ENCODE data around the gene IQCK. TPM values are rescaled to one million over a fixed set of nuclear protein-coding genes. Genes with fewer than 3 reads are reported as not detected.

Gene IQCK
- total RNA-seq, 1 donor from 2014 or later = 0.89 TPM

DNA sequence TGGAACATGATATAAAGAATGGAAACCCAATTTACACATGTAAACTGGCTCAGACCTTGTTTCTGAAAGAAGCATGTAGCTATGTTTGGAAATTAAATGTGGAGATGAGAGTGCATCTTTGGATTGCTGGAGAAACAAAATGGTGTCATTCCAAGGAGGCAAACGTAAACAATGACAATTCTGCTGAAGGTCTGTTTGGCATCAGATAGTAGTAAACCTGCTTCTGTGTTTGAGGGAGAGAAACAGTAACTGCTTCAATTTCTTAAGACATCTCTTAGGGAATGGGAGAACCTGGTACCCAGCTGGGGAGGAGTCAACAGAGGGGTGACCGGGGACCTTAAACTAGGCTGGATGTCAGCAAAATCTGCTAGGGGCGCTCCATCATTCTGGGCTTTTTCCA lies 143.1 kb downstream of the IQCK start:
- DNase-seq (ENCODE audit: low spot score) = no peak
- Mint-ChIP-seq H3K27ac (no peak overlapping the region), H3K4me1 (ENCODE audit: low read depth) (no peaks in the 10 kb centered on the region), H3K36me3 (ENCODE audit: low read depth) (no peaks in the 10 kb centered on the region), H3K9me3 (no peaks in the 10 kb centered on the region), H3K27me3 (ENCODE audit: low read depth) (no peaks in the 10 kb centered on the region), H3K4me3 (ENCODE audit: low read depth) (no peak overlapping the region)
- intact Hi-C loops (cut with micrococcal nuclease) = no loop called here

DNA sequence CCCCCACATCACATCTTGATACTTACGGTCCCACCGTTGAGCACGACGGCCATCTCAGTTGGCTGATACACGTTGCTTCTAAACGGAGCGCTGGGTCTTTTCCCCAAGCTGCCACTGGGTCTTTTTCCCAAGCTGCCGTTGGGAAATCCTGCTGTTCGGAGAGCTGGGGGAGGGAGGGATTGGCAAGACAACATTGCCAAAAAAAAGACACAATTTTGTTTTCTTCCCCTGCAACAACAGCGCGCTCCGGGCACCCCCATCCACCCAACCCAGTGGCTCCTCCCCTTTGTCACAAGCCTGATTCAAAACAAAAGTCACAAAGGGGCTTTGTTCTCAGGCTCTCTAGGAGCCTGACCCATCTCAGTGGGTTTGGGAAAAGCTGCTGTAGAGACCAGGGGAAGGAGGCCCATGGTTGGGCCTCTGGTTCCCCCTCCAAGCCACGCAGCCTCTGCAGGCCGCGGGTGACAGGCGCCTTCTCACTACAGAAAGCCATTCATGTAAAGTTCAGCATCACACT lies 143.8 kb downstream of the IQCK start:
- DNase-seq (ENCODE audit: low spot score) = no peak
- H3K36me3 Mint-ChIP-seq (ENCODE audit: low read depth) = no peaks in the 10 kb centered on the region
- no peaks in the 10 kb centered on the region for H3K9me3 Mint-ChIP-seq
- H3K27me3 Mint-ChIP-seq (ENCODE audit: low read depth) = no peaks in the 10 kb centered on the region
- no peaks in the 10 kb centered on the region for H3K4me1 Mint-ChIP-seq (ENCODE audit: low read depth)
- H3K4me3 Mint-ChIP-seq (ENCODE audit: low read depth) = no peak overlapping the region
- intact Hi-C loops (cut with micrococcal nuclease) = no loop called here
- no peak overlapping the region for H3K27ac Mint-ChIP-seq

DNA sequence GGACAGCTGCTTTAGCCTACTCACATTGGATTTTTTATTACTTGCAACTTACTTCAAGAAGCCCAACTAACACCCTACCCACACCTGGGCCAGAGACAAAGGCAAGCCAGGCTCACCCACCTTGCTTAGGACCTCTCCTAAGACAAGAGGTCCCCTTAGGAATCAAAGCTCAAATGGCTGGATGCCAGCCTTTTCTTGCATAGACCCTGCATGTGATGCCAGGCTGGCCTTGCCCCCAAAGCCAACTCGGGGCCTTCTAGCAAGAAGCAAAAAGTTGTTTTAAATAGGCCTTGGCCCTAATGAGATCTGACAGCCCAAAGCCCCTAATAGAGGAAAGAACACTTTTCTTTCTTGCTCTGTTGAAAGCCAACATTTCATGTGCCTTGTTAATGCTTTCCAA lies 145.9 kb downstream of the IQCK start:
- no peak for DNase-seq (ENCODE audit: low spot score)
- Mint-ChIP-seq H3K4me3 (ENCODE audit: low read depth) (no peak overlapping the region), H3K9me3 (no peaks in the 10 kb centered on the region), H3K27ac (no peak overlapping the region), H3K27me3 (ENCODE audit: low read depth) (no peaks in the 10 kb centered on the region), H3K4me1 (ENCODE audit: low read depth) (no peaks in the 10 kb centered on the region), H3K36me3 (ENCODE audit: low read depth) (no peaks in the 10 kb centered on the region)
- intact Hi-C loops (cut with micrococcal nuclease) = no loop called here

DNA sequence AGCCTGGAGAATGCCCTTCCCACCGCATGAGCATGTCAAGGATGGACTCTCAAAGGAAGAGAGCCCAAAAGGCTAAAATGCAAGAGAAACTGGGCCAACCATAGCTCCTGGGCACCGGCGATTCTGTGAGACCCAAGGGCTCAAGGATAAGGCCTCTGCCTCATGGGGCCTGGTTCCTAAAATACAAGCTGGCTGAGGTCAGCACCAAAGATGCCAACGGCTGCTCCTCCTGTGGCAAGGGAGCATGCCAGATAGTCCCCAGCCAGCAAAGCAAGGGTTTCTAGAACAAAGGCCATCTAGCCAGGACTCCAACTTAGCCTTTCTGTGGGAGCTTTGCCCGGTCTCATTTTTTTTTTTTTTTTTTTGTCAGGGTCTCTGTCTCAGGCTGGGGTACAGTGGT lies 146.5 kb downstream of the IQCK start:
- H3K27me3 Mint-ChIP-seq (ENCODE audit: low read depth) = no peaks in the 10 kb centered on the region
- no peak for DNase-seq (ENCODE audit: low spot score)
- H3K27ac Mint-ChIP-seq = no peak overlapping the region
- no peaks in the 10 kb centered on the region for H3K9me3 Mint-ChIP-seq
- no peaks in the 10 kb centered on the region for H3K4me1 Mint-ChIP-seq (ENCODE audit: low read depth)
- intact Hi-C loops (cut with micrococcal nuclease) = no loop called here
- no peak overlapping the region for H3K4me3 Mint-ChIP-seq (ENCODE audit: low read depth)
- H3K36me3 Mint-ChIP-seq (ENCODE audit: low read depth) = no peaks in the 10 kb centered on the region

DNA sequence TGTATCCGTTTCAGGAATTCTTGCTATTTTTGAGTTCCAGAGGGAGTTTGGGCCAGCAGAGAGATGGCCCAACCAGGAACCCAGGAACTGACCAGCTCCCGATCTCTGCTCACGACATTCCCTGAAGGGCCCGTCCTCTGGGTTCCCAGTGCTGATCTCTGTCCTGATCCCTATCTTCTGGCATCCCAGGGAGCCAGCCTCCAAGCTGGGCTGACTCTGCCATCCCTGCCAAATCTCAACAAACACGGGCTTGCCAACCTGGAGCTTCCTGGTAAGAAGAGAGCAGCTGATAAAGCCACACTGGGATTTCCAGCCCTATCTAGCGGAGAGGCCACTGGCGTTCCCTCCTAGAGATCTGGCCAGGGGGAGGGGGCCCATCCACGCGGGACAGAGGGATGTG lies 150.3 kb downstream of the IQCK start:
- H3K36me3 Mint-ChIP-seq (ENCODE audit: low read depth) = no peaks in the 10 kb centered on the region
- no peak for DNase-seq (ENCODE audit: low spot score)
- no peaks in the 10 kb centered on the region for H3K9me3 Mint-ChIP-seq
- no peak overlapping the region for H3K27ac Mint-ChIP-seq
- no peaks in the 10 kb centered on the region for H3K4me1 Mint-ChIP-seq (ENCODE audit: low read depth)
- no peaks in the 10 kb centered on the region for H3K27me3 Mint-ChIP-seq (ENCODE audit: low read depth)
- H3K4me3 Mint-ChIP-seq (ENCODE audit: low read depth) = no peak overlapping the region
- intact Hi-C loops (cut with micrococcal nuclease) = no loop called here

DNA sequence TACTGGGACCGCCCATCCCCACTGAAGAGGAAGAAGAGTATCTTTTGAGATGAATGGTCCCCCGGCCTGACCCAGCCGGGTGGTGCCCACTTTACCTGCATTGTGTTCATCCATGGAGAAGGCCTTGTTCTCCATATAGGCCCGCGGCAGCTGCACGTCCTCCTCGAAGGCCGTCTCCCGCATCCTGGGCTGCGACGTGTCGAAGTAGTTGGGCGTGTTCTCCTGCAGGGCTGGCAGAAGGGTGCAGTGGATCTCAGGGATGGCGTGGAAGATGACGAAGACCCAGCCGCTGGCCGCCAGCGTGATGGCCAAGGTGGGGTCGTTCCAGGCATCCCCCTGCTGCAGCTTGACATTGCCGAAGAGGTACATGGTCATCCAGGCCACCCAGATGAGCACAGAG lies 153.7 kb downstream of the IQCK start:
- Mint-ChIP-seq H3K4me3 (ENCODE audit: low read depth) (no peak overlapping the region), H3K27me3 (ENCODE audit: low read depth) (no peaks in the 10 kb centered on the region), H3K9me3 (no peaks in the 10 kb centered on the region), H3K4me1 (ENCODE audit: low read depth) (no peaks in the 10 kb centered on the region), H3K36me3 (ENCODE audit: low read depth) (no peaks in the 10 kb centered on the region), H3K27ac (no peak overlapping the region)
- intact Hi-C loops (cut with micrococcal nuclease) = no loop called here
- no peak for DNase-seq (ENCODE audit: low spot score)

DNA sequence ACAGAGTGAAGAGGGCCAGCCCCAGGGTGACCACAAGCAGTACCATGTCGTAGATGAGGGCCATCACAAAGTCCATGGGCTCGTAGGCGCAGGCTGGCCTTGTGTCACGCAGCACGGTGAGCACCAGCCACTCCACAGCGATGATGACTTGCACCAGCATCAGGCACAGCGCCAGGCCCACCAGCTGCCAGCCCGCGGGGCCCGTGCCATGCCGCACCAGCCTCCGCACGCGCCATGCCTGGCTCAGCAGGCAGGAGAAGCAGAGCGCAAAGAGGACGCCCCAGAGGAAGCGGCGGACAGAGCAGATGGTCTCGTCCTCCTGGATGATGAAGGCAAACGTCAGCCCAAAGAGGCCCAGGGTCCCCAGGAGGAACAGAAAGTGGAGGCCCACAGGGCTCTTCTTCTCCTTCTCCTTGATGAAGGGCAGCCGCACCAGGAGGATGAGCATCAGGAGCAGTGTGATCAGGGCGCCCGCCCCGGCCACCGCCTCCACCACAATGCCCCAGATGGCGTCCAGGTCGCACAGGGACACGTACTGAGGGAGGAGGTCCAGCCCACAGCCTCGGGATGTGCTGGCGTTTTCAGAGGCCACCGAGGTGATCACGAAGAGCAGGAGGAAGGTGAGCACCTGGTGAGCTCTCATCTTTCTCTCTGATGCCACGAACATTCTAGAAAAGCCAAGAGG lies 154.2 kb downstream of the IQCK start:
- Mint-ChIP-seq H3K36me3 (ENCODE audit: low read depth) (no peaks in the 10 kb centered on the region), H3K27ac (no peak overlapping the region), H3K4me3 (ENCODE audit: low read depth) (no peak overlapping the region), H3K27me3 (ENCODE audit: low read depth) (no peaks in the 10 kb centered on the region), H3K9me3 (no peaks in the 10 kb centered on the region), H3K4me1 (ENCODE audit: low read depth) (no peaks in the 10 kb centered on the region)
- intact Hi-C loops (cut with micrococcal nuclease) = no loop called here
- DNase-seq (ENCODE audit: low spot score) = no peak

DNA sequence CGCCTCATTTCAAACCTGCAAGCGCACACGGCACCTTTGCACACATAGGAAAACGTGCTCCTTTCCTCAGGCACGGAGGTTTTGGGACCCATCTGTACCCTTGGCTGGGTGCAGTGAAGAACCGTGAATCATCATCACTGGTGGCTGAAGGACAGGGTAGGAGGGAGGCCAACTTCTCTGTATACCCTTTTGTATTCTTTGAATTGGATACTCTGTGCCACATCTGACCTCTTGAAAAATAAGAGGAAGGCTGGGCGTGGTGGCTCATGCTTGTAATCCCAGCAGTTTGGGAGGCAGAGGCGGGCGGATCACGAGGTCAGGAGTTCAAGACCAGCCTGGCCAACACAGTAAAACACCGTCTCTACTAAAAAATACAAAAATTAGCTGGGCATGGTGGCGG lies 154.9 kb downstream of the IQCK start:
- DNase-seq (ENCODE audit: low spot score) = no peak
- H3K36me3 Mint-ChIP-seq (ENCODE audit: low read depth) = no peaks in the 10 kb centered on the region
- intact Hi-C loops (cut with micrococcal nuclease) = no loop called here
- H3K9me3 Mint-ChIP-seq = no peaks in the 10 kb centered on the region
- no peak overlapping the region for H3K4me3 Mint-ChIP-seq (ENCODE audit: low read depth)
- H3K4me1 Mint-ChIP-seq (ENCODE audit: low read depth) = no peaks in the 10 kb centered on the region
- no peak overlapping the region for H3K27ac Mint-ChIP-seq
- H3K27me3 Mint-ChIP-seq (ENCODE audit: low read depth) = no peaks in the 10 kb centered on the region

DNA sequence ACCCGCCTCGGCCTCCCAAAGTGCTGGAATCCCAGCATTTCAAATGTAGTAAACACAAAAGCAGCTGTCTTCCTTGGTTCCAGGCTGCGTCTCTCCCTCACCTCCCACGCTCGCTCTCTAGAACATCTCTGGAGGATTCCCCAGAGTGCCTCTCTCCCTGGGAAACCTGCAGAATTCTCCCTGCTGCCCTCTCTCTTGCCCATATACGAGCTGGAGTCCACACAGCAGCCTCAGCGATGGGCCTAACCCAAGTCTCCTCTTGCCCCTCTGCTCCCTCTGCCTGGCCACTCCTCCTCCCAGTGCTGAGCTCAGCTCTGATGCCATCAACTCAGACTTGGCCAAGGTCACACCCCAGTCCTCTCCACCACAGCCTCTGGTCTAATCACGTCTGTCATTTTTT lies 156.0 kb downstream of the IQCK start:
- no peak for DNase-seq (ENCODE audit: low spot score)
- Mint-ChIP-seq H3K9me3 (no peaks in the 10 kb centered on the region), H3K27ac (no peak overlapping the region), H3K4me1 (ENCODE audit: low read depth) (no peaks in the 10 kb centered on the region), H3K4me3 (ENCODE audit: low read depth) (no peak overlapping the region), H3K27me3 (ENCODE audit: low read depth) (no peaks in the 10 kb centered on the region), H3K36me3 (ENCODE audit: low read depth) (no peaks in the 10 kb centered on the region)
- intact Hi-C loops (cut with micrococcal nuclease) = no loop called here

DNA sequence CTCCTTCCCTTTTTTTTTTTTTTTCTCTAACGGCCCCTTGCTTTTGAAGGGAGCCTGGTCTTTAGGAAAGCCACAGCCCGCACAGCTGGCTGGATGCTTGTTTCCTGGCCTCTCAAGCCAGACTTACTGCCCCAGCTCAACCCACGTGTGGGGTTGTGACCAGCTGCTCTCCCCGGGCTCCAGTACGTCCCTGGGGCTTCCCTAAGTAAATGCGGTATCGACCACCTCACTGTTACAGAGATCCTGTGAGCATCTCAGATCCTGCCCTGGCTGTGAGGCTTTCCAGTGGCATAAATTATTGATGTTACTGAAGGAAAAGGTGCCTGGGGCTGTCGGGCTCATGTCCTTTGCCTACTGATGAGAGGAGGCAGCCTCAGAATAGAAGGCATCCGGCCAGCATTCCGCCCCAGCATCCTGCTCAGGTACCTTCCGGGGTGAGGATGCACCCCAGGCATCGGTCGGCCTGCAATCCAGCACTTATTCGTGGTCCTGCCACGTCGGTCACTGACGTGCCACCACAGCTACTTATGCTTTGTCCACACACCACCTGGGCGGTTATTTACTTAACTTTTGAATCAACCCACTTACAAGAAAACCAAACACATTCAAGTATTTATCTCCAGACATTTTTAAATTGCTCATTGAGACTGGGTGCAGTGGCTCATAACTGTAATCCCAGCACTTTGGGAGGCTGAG lies 156.9 kb downstream of the IQCK start:
- Mint-ChIP-seq H3K4me1 (ENCODE audit: low read depth) (no peaks in the 10 kb centered on the region), H3K36me3 (ENCODE audit: low read depth) (no peaks in the 10 kb centered on the region), H3K9me3 (no peaks in the 10 kb centered on the region)

DNA sequence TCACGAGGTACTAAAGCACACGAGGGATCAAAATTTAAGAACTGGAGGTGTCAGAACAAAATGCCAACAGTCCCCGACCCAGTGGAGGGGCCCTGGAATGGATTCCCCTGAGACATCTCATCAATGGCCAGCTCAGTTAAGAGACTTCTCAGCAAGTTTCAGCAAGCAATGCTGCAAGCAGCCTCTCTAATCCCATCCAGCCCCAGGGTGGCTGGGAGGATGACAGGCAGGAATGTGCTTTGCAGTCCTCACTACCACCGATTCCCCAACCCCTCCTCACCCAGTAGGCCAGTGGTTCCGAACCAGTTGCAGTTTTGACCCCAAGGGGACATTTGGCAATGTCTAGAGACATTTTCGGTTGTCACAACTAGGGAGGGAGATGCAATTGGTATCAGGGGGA lies 157.8 kb downstream of the IQCK start:
- Mint-ChIP-seq H3K27ac (no peak overlapping the region), H3K36me3 (ENCODE audit: low read depth) (no peaks in the 10 kb centered on the region), H3K4me1 (ENCODE audit: low read depth) (no peaks in the 10 kb centered on the region), H3K4me3 (ENCODE audit: low read depth) (no peak overlapping the region), H3K27me3 (ENCODE audit: low read depth) (peaks cover under 1% of the 10 kb centered on the region), H3K9me3 (no peaks in the 10 kb centered on the region)
- DNase-seq (ENCODE audit: low spot score) = no peak
- intact Hi-C loops (cut with micrococcal nuclease) = no loop called here

More for the DNA sequence above, 156.9 kb downstream of the IQCK start:
- Mint-ChIP-seq H3K4me3 (ENCODE audit: low read depth) (no peak overlapping the region), H3K27ac (no peak overlapping the region), H3K27me3 (ENCODE audit: low read depth) (no peaks in the 10 kb centered on the region)
- DNase-seq (ENCODE audit: low spot score) = no peak
- intact Hi-C loops (cut with micrococcal nuclease) = no loop called here

DNA sequence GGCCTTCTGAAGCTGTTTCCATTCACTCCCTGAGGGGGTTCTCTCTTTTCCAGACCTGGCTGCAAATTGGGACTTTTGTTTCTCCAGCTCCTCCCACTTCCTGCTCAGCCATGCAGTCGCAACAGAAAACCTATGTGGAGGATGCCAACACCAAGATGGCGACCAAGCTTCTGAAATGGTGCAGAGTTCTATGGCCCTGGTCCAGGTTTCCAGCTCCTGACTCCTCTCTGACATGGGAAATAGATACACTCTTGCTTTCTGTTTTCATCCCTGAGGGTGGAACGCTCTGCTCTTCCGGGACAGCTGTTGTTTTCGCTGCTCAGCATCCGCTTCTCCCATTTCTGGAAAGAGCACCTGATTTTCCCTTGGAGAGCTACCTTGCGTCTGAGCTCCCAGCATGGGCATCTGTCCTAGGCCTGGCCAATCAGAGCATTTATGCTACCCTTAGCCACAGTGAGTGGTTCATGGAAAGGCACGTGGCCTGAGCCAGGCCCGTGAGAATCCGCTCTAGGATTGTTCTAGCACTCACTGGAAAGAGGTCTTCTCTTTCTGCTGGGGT lies 158.5 kb downstream of the IQCK start:
- Mint-ChIP-seq H3K27me3 (ENCODE audit: low read depth) (peaks cover 3% of the 10 kb centered on the region), H3K27ac (no peak overlapping the region), H3K9me3 (no peaks in the 10 kb centered on the region), H3K4me1 (ENCODE audit: low read depth) (no peaks in the 10 kb centered on the region), H3K4me3 (ENCODE audit: low read depth) (no peak overlapping the region), H3K36me3 (ENCODE audit: low read depth) (no peaks in the 10 kb centered on the region)
- no peak for DNase-seq (ENCODE audit: low spot score)
- intact Hi-C loops (cut with micrococcal nuclease) = no loop called here

DNA sequence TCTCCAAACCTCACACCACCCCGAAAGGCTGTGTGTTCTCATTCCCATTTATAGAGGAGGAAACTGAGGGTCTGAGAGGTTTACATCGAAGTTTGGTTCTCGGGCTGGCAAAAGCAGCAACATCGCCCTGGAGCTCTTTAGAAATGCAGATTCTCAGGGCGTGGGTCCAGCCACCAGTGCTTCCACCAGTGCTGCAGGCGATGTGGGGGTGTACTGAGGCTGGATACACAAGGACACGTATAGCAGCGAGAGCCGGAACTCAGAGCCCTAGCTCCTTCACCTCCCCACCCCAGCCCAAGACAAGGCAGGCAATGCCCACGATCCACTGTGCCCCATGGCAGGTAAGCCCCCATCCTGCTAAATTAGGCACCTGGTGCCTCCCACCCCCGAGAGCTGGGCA lies 160.7 kb downstream of the IQCK start:
- peaks cover 21% of the 10 kb centered on the region for H3K27me3 Mint-ChIP-seq (ENCODE audit: low read depth)
- no peaks in the 10 kb centered on the region for H3K9me3 Mint-ChIP-seq
- no peak overlapping the region for H3K4me3 Mint-ChIP-seq (ENCODE audit: low read depth)
- no peak overlapping the region for H3K27ac Mint-ChIP-seq
- DNase-seq (ENCODE audit: low spot score) = no peak
- intact Hi-C loops (cut with micrococcal nuclease) = no loop called here
- no peaks in the 10 kb centered on the region for H3K36me3 Mint-ChIP-seq (ENCODE audit: low read depth)
- no peaks in the 10 kb centered on the region for H3K4me1 Mint-ChIP-seq (ENCODE audit: low read depth)

Data from activated T-helper 2 cell treated with anti-CD3 and anti-CD28 coated beads, Interferon-gamma antibody, Interleukin-2, Interleukin-4, amounts not matched to agents 10 μg/mL and 5 μg/mL and 100 μg/mL, durations not matched to agents 14 hours and 24 hours and 36 hours (primary cell).